ENCODE data around the gene AIPL1.

Gene AIPL1

GRCh38 chr17:6386041-6386630 lies 48.8 kb downstream of the AIPL1 start:
- Histone ChIP-seq H2AFZ (ENCODE audit: low read length) (no peak overlapping the region), H3K9me2 (ENCODE audit: low read depth, low read length) (no peaks in the 10 kb centered on the region), H3K36me3 (ENCODE audit: insufficient read depth, low read length) (no peaks in the 10 kb centered on the region), H3K27me3 (ENCODE audit: insufficient read depth, low read length) (no peaks in the 10 kb centered on the region), H3K79me2 (ENCODE audit: insufficient read depth, low read length) (no peaks in the 10 kb centered on the region), H3K4me2 (ENCODE audit: low read length) (no peak overlapping the region), H3K27ac (ENCODE audit: low read depth, low read length, poor library complexity, severe bottlenecking) (no peak overlapping the region), H3K4me3 (ENCODE audit: low read depth, low read length, poor library complexity, severe bottlenecking) (no peak overlapping the region), H4K20me1 (ENCODE audit: insufficient read depth, low read length) (no peaks in the 10 kb centered on the region), H3F3A (ENCODE audit: insufficient read depth, low read length) (no peaks in the 10 kb centered on the region), H3K9me3 (ENCODE audit: low read length) (no peaks in the 10 kb centered on the region), H3K4me1 (ENCODE audit: insufficient read depth, low read length, severe bottlenecking) (no peaks in the 10 kb centered on the region), H3K9ac (ENCODE audit: low read length) (no peak overlapping the region)
- TF ChIP-seq EZH2 (IDR thresholded peaks at IDR 0.05; ENCODE audit: borderline replicate concordance, low read length) (no peak), CTCF (IDR thresholded peaks at IDR 0.05; ENCODE audit: low read length) (no peak)

DNA sequence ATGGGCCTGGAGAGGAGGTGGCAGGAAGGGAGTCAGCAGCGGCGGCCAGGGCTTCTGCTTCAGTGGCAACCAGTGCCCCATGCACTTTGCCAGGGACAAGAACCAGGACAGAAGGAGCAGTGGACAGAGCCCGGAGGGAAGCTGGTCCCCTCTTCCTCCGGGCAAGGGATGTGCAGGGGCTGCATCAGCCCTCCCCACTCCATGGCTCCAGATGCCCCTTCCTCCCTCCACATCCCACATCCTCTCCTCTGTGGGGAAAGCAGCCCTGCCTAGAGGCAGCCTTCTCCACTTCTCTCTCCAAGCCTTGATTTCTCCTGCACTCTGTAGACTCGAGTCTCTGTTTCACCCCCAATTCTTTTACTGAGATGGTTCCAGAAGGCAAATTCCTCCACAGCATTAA lies 50.4 kb downstream of the AIPL1 start:
- Histone ChIP-seq H3K9me2 (ENCODE audit: low read depth, low read length) (no peaks in the 10 kb centered on the region), H3K4me1 (ENCODE audit: insufficient read depth, low read length, severe bottlenecking) (no peaks in the 10 kb centered on the region), H3F3A (ENCODE audit: insufficient read depth, low read length) (no peaks in the 10 kb centered on the region), H3K4me3 (ENCODE audit: low read depth, low read length, poor library complexity, severe bottlenecking) (no peak overlapping the region), H3K79me2 (ENCODE audit: insufficient read depth, low read length) (no peaks in the 10 kb centered on the region), H3K36me3 (ENCODE audit: insufficient read depth, low read length) (no peaks in the 10 kb centered on the region), H4K20me1 (ENCODE audit: insufficient read depth, low read length) (no peaks in the 10 kb centered on the region), H3K4me2 (ENCODE audit: low read length) (no peak overlapping the region), H3K27ac (ENCODE audit: low read depth, low read length, poor library complexity, severe bottlenecking) (no peak overlapping the region), H2AFZ (ENCODE audit: low read length) (no peak overlapping the region), H3K9me3 (ENCODE audit: low read length) (no peaks in the 10 kb centered on the region), H3K27me3 (ENCODE audit: insufficient read depth, low read length) (no peaks in the 10 kb centered on the region), H3K9ac (ENCODE audit: low read length) (no peak overlapping the region)
- no peak for TF ChIP-seq CTCF (IDR thresholded peaks at IDR 0.05; ENCODE audit: low read length)
- TF ChIP-seq EZH2 (IDR thresholded peaks at IDR 0.05; ENCODE audit: borderline replicate concordance, low read length), result no peak

- Histone ChIP-seq H3K9me2 (ENCODE audit: low read depth, low read length) (no peaks in the 10 kb centered on the region), H3K27ac (ENCODE audit: low read depth, low read length, poor library complexity, severe bottlenecking) (no peak overlapping the region), H3K4me1 (ENCODE audit: insufficient read depth, low read length, severe bottlenecking) (no peaks in the 10 kb centered on the region)
Observed at GRCh38 chr17:6381526-6382465, 53.1 kb downstream of the AIPL1 start.

More at GRCh38 chr17:6381526-6382465, 53.1 kb downstream of the AIPL1 start:
- no peaks in the 10 kb centered on the region for H3K36me3 ChIP-seq (ENCODE audit: insufficient read depth, low read length)
- no peak overlapping the region for H3K4me2 ChIP-seq (ENCODE audit: low read length)
- no peak overlapping the region for H3K4me3 ChIP-seq (ENCODE audit: low read depth, low read length, poor library complexity, severe bottlenecking)
- H3K9me3 ChIP-seq (ENCODE audit: low read length), result no peaks in the 10 kb centered on the region
- H3K9ac ChIP-seq (ENCODE audit: low read length), result no peak overlapping the region
- H4K20me1 ChIP-seq (ENCODE audit: insufficient read depth, low read length), result no peaks in the 10 kb centered on the region
- no peaks in the 10 kb centered on the region for H3F3A ChIP-seq (ENCODE audit: insufficient read depth, low read length)
- no peaks in the 10 kb centered on the region for H3K79me2 ChIP-seq (ENCODE audit: insufficient read depth, low read length)
- H2AFZ ChIP-seq (ENCODE audit: low read length), result no peak overlapping the region
- H3K27me3 ChIP-seq (ENCODE audit: insufficient read depth, low read length), result no peaks in the 10 kb centered on the region
- TF ChIP-seq CTCF (IDR thresholded peaks at IDR 0.05; ENCODE audit: low read length) (no peak), EZH2 (IDR thresholded peaks at IDR 0.05; ENCODE audit: borderline replicate concordance, low read length) (no peak)

Data from OCI-LY1 (cell line).